Esophagus (tissue), 2 donors: ENCODE results near the gene PRICKLE3. TPM values are rescaled to one million over a fixed set of nuclear protein-coding genes. Genes with fewer than 3 reads are reported as not detected.
"Not testable (repeated sequence)": the region's sequence is repeated elsewhere in the genome, so short reads cannot be mapped to it uniquely, and the experiment has no call there.

Experiments
- H3K27ac ChIP-seq, 2 donors: one replicate each; pipeline ENCODE4 v1.5.1; 2013; ENCODE audit warnings: low read depth in 2 of 2, mild to moderate bottlenecking in 2 of 2, inconsistent platforms in 1 of 2, low read length in 1 of 2, moderate library complexity in 1 of 2
- H3K27me3 ChIP-seq, 2 donors: one replicate each; pipeline ENCODE4 v1.6.1; 2013; ENCODE audit warnings: low read length in 2 of 2, control low read depth in 1 of 2, mild to moderate bottlenecking in 1 of 2; ENCODE audit not compliant: insufficient read depth in 2 of 2, control insufficient read depth in 1 of 2
- H3K36me3 ChIP-seq, 2 donors: one replicate each; pipeline ENCODE4 v1.6.1; 2013; ENCODE audit warnings: low read length in 1 of 2; ENCODE audit not compliant: control insufficient read depth in 2 of 2, insufficient read depth in 2 of 2
- H3K4me1 ChIP-seq, 2 donors: one replicate each; pipeline ENCODE4 v1.6.1; 2013; ENCODE audit warnings: low read length in 1 of 2; ENCODE audit not compliant: control insufficient read depth in 2 of 2, insufficient read depth in 2 of 2
- H3K4me3 ChIP-seq, 2 donors: one replicate each; pipeline ENCODE4 v1.5.1; 2013; ENCODE audit warnings: low read length in 2 of 2, mild to moderate bottlenecking in 2 of 2, low read depth in 1 of 2, moderate library complexity in 1 of 2
- H3K9me3 ChIP-seq, 2 donors: one replicate each; pipeline ENCODE4 v1.6.1; 2013; ENCODE audit warnings: mild to moderate bottlenecking in 2 of 2, low read depth in 1 of 2, low read length in 1 of 2, moderate library complexity in 1 of 2; ENCODE audit not compliant: control insufficient read depth in 2 of 2, insufficient read depth in 1 of 2
- WGBS, 2 donors: extraction: QIAGEN DNeasy Blood & Tissue Kit; methylation state at CpG; one replicate each; pipeline ENCODE4 v1.1.7; 2013; 5-methylcytosine and 5-hydroxymethylcytosine counted together
- polyA plus RNA-seq, 2 donors: library from polyadenylated mRNA; stranded (reverse); fragments of 200-250 nt; gene quantifications; one replicate each; pipeline ENCODE4 v1.2.3, GENCODE V29; 2013
- donor health status: healthy with polysubstance abuse.
- donor health status: Bipolar disorder and iron deficiency.

Gene PRICKLE3
- polyA plus RNA-seq, 2 donors = 12.2 to 14.2 TPM

DNA sequence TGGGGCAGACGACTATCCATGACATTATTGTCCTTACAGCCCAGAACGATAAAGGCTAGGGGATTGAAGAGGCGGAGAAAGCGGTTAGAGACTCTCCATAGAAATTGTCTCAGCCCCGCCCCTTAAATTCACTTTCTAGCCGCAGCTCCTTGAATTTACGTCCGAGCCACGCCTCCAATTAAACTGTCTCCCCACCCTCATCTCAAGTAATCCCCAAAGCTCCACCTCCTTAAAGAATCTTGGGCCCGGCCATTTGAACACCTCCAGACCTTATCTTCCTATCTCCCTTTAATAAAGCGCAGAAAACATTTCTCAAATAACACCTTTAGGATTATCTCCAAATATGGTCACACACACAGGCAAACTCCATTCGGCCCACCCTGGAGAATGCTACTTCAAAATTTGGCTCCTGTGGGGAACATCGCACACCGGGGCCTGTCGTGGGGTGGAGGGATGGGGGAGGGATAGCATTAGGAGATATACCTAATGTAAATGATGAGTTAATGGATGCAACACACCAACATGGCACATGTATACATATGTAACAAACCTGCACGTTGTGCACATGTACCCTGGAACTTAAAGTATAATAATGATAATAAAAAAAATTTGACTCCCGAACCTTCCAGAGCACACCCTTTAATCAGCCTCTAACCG lies 30.8 kb downstream of the PRICKLE3 start:
- H3K4me3 ChIP-seq = peak overlapping the region; percentile 14 to 51
- no peaks in the 10 kb centered on the region for H3K4me1 ChIP-seq
- no peaks in the 10 kb centered on the region for H3K36me3 ChIP-seq
- H3K27ac ChIP-seq = peak overlapping the region; percentile 92 to 98
- WGBS, 2 donors = 3 to 32% methylated on average over 18 of the region's 18 CpGs
- no peaks in the 10 kb centered on the region for H3K27me3 ChIP-seq
- no peaks in the 10 kb centered on the region for H3K9me3 ChIP-seq

DNA sequence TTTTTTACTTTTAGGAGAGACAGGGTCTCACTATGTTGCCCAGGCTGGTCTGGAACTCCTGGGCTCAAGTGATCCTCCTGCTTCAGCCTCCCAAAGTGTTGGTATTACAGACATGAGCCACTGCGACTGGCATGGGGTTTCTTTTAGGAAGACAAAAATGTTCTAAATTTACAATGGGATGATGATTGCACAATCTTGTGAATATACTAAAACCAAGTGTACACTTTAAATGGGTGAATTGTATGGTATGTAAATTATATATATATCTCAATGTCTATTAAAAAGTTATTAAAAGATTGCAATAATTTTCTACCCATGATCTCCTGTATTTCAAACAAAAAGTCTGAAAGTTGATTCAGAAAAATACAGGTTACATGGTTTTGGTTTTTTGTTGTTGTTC lies 32.7 kb downstream of the PRICKLE3 start:
- Histone ChIP-seq H3K9me3 (no peaks in the 10 kb centered on the region), H3K27me3 (no peaks in the 10 kb centered on the region), H3K4me3 (no peak overlapping the region), H3K36me3 (no peaks in the 10 kb centered on the region), H3K27ac (no peak overlapping the region), H3K4me1 (no peaks in the 10 kb centered on the region)
- whole genome bisulfite sequencing, 2 donors = 93 to 97% methylated on average over 1 of the region's 1 CpG

DNA sequence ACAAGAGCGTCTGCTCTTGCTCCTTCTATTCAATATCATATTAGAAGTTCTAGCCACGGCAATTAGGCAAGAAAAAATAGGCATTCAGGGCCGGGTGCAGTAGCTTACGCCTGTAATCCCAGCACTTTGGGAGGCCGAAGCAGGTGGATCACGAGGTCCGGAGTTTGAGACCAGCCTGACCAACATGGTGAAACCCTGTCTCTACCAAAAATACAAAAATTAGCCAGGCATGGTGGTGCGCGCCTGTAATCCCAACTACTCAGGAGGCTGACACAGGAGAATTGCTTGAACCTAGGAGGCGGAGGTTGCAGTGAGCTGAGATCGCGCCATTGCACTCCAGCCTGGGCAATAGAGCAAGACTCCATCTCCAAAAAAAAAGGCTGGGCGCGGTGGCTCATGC lies 36.9 kb downstream of the PRICKLE3 start:
- H3K4me3 ChIP-seq, H3K4me1 ChIP-seq, H3K27me3 ChIP-seq, H3K27ac ChIP-seq, H3K36me3 ChIP-seq, H3K9me3 ChIP-seq: not testable (repeated sequence)
- WGBS, 2 donors = 90 to 97% methylated on average over 14 of the region's 14 CpGs

DNA sequence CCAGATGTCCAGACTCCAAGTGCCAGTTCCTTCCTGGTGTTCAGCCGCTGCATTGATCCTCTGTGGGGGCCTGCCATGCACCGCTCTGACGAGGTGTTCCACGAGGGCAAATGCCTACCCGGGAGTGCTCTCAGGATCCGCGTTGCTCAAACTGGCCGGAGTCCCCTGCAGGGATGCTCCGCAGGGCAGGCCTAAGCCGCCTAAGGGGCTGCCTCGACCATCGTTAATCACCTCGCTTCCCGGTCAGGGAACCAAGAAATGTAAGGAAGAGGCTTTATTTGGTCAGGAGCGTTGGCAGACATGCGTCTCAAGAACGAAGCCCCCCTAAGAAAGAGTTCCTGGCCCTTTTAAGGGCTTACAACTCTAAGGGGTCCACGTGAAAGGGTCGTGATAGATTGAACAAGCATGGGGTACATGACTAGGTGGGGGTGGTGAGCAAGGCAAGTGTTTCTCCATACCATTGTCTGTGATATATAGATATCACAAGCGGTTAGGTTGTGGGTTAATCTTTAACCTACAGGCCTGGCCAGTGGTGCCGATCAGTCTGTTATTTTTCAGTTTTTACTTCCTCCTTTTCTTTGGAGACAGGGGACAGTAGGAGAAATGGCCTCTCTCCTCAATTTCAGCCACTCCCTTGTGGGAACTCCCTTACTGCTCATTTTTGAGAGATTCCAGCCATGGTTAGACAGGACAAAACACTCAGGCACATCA lies 37.6 kb downstream of the PRICKLE3 start:
- WGBS, 2 donors = 77 to 86% methylated on average over 21 of the region's 21 CpGs
- H3K36me3 ChIP-seq, H3K4me1 ChIP-seq, H3K9me3 ChIP-seq, H3K4me3 ChIP-seq, H3K27me3 ChIP-seq, H3K27ac ChIP-seq: not testable (repeated sequence)

DNA sequence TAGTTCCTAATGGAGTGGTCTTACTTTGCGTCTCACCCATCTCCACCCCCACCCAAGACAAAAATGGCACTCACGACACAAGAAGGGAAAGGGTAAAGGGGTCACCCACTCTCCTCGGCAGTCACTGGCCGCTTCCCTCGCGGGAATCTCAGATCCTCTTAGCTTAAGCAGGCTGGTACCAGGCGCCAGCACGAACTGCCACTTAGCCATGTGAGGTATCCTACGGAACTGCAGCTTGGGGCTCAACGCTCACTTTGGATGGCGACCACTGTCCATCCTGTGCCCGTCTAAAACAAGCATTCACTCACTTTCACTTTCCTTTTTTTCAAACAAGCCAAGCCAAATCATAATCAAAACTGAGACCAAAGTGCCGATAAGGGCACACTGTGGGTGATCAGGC lies 38.2 kb downstream of the PRICKLE3 start:
- 92 to 94% methylated on average over 13 of the region's 13 CpGs for WGBS, 2 donors
- no peaks in the 10 kb centered on the region for H3K27me3 ChIP-seq
- no peaks in the 10 kb centered on the region for H3K36me3 ChIP-seq
- no peak overlapping the region for H3K4me3 ChIP-seq
- no peak overlapping the region for H3K27ac ChIP-seq
- H3K9me3 ChIP-seq = no peaks in the 10 kb centered on the region
- H3K4me1 ChIP-seq = no peaks in the 10 kb centered on the region

DNA sequence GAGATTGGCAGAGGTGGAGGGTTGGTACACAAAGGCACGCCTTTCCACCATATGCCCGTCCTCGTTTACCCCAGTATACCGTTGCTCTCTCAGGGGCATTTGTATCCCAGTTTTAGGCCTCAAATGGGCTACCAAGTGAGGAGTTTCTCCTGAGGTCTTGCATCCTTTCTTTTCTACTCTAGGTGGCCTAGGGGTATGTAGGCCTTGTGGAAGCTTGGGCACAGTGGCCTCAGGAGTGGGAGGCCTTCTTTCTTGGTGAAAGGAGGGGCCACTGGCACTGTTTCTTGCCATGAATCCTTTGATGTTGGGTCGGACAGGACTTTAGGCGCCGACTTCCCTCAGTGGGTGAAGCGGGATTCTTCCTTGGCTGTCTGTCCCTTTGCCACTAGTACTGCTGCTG lies 38.9 kb downstream of the PRICKLE3 start:
- Histone ChIP-seq H3K27ac (no peak overlapping the region), H3K4me3 (no peak overlapping the region), H3K9me3 (no peaks in the 10 kb centered on the region), H3K4me1 (no peaks in the 10 kb centered on the region), H3K36me3 (no peaks in the 10 kb centered on the region), H3K27me3 (no peaks in the 10 kb centered on the region)
- 84 to 94% methylated on average over 8 of the region's 8 CpGs for WGBS, 2 donors

DNA sequence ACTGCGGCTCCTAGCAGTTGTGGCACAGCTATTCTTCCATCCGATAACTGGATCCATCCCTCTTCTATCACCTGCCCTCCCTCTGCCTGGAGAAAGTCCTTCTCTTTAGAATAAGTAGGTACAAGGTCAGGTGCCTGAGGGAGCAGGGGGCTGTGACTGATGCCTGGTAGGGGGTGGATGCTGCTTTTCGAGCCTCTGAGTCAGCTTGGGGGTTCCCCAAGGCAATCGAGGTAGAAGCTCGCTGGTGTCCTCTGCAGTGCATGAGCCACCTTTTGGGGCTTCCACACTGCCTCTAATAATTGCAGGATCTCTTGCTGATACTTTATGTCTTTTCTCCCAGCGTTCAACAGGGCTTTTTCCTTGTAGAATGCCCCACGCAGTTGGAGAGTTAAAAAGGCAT lies 43.0 kb downstream of the PRICKLE3 start:
- H3K4me1 ChIP-seq, H3K27ac ChIP-seq, H3K4me3 ChIP-seq, H3K27me3 ChIP-seq, H3K36me3 ChIP-seq, H3K9me3 ChIP-seq: not testable (repeated sequence)
- 69 to 75% methylated on average over 7 of the region's 7 CpGs for WGBS, 2 donors

DNA sequence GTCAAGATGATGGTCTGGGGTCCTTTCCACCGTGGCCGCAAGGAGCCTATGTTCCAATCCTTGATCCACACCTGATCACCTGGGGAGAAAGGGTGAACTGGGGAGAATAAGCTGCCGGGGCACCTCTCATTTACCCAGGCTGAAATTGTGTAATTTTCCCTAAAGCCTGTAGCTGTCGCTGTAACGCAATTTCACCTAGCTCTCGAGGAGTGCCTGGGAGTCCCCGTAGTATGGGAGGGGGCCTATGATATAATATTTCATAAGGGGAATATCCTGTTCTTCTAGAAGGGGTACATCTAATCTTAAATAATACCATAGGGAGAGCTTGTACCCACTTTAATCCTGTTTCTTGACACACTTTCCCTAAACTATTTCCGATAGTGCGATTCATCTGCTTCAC lies 43.9 kb downstream of the PRICKLE3 start:
- 48 to 49% methylated on average over 9 of the region's 9 CpGs for WGBS, 2 donors
- not testable (repeated sequence) for H3K27me3 ChIP-seq, H3K4me3 ChIP-seq, H3K27ac ChIP-seq, H3K4me1 ChIP-seq, H3K9me3 ChIP-seq, H3K36me3 ChIP-seq

DNA sequence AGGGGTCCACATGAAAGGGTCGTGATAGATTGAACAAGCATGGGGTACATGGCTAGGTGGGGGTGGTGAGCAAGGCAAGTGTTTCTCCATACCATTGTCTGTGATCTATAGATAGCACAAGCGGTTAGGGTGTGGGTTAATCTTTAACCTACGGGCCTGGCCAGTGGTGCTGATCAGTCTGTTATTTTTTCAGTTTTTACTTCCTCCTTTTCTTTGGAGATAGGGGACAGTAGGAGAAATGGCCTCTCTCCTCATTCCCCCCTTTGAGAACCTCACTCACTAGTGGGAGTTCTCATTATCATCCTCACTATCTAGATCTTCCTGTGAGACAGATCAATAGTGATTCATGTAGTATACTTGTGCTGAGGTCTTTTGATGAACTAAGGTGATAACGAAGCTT lies 46.5 kb downstream of the PRICKLE3 start:
- WGBS, 2 donors = 85 to 87% methylated on average over 4 of the region's 4 CpGs
- Histone ChIP-seq H3K9me3 (peaks cover 3 to 7% of the 10 kb centered on the region in 2 donors), H3K4me1 (no peaks in the 10 kb centered on the region), H3K4me3 (no peak overlapping the region), H3K27ac (no peak overlapping the region), H3K36me3 (no peaks in the 10 kb centered on the region), H3K27me3 (no peaks in the 10 kb centered on the region)

DNA sequence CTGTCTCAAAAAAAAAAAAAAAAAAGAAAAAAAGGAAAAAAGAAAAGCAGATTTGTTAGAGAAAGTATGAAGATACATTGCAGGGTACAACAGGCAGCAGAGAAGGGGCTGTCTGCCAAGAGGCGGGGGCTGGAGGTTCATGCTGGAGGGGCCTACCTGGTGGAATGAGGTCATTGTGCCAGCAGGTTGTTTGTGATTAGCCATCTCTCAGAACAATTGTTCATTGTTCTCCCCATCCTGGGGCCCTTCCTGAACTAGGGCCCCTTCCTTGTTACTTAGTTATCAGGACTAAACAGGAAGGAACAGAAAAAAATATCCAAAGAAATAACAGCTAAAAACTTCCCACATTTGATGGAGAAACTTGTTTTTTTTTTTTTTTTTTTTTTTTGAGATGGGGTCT lies 48.7 kb downstream of the PRICKLE3 start:
- no peak overlapping the region for H3K27ac ChIP-seq
- 83 to 88% methylated on average over 1 of the region's 1 CpG for WGBS, 2 donors
- H3K9me3 ChIP-seq = peaks cover 3 to 7% of the 10 kb centered on the region in 2 donors
- H3K4me1 ChIP-seq = no peaks in the 10 kb centered on the region
- no peaks in the 10 kb centered on the region for H3K27me3 ChIP-seq
- H3K4me3 ChIP-seq = no peak overlapping the region
- H3K36me3 ChIP-seq = no peaks in the 10 kb centered on the region
